GM19193 (cell line): ENCODE data around the gene CBARP.

ENCODE experiments used
- POLR2A ChIP-seq: IDR thresholded peaks from 4 replicates; pipeline ENCODE4 v1.6.1; 2011; ENCODE audit not compliant: insufficient read depth, insufficient read length; ENCODE audit errors: extremely low read depth

The CBARP gene

DNA sequence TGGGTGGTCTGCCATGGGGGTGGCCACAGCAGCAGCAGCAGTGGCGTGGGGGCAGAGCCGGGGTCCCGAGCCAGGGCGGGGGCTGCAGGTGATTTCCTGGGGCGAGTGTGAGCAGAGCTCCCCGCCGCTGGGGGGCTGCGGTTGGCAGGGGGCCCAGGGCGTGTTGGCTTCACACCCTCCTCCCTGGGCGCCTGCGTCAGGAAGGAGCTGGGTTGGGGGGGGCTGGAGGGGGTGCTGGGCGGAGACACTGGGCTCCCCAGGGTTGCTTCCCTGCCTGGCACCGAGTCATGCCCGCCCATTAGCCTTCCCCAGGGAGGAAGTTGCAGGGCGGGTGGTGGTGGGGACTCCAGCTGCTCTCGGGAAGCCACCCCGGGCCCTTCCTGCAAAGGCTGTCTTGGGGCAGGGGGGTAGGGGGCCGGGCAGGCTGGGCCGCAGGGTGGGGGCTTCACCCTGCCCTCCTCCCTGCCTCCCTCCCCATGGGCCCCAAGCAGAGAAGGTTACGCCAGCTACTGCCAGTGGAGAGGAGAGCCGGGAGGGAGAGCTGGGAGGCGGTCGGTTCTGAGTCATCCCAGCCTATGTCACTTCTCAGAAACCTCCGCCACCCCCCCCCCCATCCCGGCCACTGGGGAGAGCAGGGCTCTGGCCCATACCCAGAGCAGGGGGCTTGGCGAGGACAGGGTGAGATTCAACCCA lies 15.2 kb upstream of the CBARP start:
- no peak for TF ChIP-seq POLR2A

DNA sequence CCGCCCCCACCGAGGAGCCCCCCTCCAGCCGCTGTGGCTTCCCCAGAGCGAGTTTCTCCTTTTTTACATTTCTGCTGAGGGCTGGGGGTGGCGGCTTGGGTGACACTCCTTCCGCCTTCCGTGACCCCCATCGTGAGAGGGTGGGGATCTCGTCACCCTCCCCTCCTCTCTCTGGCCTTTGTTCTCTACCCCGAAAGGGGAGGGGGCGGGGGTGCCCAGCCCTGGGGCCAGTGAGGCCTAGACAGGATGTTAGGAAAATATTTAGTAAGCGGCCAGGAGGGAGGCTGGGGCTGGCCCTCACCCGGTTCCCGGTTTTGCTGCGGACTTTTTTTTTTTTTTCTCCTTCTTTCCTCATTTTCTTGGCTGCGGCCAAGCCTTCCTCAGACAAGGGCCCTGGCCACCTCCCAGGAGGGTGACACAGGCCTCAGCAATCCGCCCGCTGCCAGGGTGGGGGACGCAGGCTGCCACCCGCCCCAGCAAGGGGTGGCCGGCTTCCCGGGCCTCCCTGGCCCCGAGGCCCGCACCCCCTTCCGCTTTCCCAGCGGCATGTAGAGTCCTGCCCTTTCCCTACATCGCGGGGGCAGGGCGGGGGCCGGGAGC lies 14.5 kb upstream of the CBARP start:
- TF ChIP-seq POLR2A, result no peak

DNA sequence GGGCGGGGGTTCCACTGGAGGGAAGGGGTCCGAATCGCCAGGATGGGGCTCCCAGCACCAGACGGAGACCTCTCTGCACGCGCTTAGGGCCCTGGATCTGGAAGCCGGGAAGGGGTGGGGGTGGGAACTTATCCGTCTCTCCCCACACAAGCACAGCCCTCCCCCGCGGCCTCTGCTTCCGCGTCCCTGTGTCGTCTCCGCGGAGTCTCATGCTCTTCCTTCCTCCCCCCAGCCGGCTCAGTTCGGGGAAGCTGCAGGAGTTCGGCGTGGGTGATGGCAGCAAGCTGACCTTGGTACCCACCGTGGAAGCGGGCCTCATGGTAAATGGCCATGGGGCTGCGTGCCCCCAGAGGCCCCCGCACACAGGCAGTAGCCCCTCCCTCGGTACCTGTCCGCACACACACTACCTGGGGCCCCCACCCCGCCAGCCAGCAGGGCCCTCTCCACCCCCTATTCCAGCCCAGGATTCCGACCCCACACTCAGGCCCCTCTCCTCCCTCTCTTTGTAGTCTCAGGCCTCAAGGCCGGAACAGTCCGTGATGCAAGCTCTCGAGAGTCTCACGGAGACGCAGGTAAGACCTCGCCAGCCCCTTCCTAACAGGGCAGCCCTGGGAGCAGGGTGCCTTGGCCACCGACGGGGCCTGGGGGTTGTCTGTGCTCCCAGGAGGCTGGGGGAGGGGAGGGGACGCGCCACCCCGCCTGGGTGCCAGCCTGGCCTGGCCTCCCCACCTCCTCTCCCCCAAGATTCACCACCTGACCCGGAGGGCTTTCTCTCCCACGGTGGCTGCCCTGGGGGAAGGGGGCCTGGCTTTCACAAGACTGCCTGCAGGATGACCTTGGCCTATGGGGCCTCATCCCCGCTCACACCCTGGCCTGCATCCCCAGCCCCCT lies 13.8 kb upstream of the CBARP start:
- TF ChIP-seq POLR2A, result peak; percentile 34

DNA sequence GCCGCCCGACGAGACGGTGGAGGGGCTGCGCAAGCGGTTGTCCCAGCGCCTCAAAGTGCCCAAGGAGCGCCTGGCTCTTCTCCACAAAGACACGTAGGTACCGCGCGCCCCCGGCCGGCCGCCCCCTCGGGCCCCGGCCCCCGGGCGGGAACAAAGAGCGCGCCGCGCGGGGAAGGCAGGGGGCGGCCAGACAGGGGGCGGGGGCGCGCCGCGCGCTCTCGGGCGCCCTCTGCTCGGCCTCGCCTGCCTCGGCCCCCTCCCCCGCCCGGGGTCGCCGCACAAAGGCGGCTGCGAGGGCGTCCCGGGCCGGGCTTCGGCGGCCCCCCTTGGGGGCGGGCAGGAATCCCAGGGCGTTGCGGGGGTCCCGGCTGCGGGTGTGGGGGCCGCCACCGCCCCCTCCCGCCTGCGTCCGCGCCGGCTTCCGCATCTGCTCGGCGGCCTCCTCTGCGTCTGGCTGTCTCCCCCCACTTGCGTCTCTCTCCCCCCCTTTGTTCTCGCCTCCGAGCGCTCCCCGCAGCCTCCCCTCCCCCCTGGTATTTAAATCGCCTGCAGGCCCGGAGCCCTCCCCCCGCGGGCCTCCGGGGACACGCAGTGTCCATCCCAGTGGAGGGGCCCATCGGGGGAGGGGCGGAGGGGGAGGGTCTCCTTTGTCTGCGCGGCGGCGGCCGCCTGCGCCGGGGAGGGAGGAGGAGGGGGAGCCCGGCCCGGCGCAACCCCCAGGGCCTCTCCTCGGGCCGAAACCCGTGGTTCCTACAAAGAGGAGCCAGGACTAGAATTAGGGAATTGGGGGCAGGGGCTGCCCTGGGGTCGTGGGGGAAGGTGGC lies 12.8 kb upstream of the CBARP start:
- peak; percentile 18 for TF ChIP-seq POLR2A

DNA sequence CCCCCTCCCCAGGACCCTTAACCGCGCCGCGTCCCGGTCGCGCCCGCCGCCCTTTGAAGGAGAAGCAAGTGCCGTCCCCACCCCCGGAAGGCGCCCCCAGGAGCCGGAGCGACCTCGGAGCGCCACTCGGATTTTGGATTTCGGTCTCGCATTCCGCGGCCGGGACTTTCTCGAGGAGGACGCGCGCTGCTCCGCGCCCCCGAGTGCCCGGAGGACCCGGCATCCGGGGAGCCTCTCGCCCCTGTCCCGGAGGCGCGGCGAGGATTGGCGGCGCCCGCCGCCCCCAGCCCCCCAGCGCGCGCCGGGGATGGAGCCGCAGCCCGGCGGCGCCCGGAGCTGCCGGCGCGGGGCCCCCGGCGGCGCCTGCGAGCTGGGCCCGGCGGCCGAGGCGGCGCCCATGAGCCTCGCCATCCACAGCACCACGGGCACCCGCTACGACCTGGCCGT lies 12.2 kb upstream of the CBARP start:
- no peak for TF ChIP-seq POLR2A

DNA sequence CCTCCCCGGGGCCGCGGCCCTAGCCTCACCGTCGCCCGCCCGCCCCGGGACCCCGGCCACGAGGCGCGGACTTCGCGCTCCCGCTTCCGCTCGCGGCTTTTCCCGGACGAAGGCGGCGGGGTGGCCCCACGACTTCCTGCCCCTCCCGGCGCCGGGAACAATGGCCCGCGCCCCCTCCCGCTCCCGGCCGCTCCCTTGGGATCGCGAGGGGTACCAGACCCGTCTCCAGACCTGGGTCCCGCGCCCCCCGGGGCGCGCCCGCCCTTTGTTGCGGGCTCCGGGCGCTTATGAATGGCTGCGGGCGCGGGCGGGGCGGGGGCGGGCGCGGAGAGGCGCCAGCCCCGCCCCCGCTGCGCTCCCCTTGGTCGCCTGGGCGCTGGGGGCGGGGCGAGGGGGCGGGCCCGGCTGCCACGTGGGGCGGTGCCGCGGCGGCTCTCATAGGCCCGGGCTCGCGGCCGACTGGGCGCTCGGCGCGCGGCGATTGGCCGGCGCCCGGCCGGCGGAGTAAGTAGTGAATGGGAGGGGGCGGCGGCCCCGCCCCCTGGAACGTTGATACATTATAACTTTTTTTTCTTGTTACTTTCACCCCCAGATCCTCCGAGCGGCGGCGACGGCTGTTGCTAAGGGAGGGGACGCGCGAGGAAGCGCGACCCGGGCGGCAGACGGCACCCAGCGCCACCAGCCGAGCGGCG lies 11.6 kb upstream of the CBARP start:
- TF ChIP-seq POLR2A, result peak; percentile 87

DNA sequence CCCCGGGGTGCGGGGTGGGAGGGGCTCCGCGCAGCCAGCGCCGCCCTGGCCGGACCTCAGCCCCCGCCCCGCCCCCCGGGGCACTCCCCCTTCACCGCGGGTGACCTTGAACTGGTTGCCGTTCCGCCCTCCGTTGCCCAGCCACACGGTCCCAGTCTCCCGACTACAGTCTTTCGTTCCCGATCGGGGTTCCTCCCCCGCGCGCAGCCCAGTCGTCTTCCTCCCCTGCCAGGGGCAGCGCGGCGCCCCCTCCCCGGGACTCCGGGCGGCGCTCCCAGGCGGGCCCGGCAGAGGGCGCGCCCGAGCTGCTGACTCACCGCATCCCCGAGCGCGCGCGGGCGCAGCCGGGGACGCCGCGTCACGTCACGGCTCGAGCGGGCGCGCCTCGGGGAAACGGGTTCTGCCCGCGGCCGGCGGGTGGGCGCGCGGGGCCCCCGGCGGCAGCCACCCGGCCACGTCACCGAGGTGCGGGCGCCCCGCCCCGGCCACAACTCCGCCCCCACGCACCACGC lies 11.0 kb upstream of the CBARP start:
- TF ChIP-seq POLR2A, result no peak

DNA sequence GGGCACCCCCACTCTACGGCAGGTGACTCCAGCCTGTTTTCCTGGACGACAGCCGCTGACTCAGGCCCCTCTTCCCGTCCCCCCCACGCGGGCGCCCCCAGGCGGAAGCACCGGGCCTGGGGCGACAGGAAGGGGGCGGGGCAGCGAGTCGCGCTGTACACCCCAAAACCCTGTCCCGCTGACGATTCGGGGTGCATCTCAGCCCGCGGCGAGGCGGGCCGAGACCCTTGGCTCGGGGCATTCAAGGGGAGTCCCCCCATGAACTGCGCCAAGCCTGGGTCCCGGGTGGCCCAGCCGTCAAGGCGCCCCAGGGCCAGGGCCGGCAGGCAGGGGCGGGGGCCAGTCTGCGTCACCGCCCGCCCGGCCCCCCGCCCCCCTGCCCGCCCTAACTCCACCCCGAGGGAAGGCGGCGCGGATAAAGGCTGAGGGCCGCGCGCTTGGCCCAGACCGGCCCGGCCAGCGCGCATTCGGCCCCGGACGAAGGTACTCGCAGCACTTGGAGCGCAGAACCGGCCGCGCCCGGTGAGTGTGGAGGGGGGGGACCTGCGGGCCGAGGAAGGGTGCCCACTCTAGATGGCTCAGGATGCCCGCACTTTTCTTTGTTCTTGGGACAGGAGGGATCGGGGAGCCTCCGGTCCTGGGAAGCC lies 10.5 kb upstream of the CBARP start, which contains the start of gene MIDN:
Gene MIDN (plus strand): TSS at position 445 of the 647 bp plus-strand sequence. CDS start 1,714 bp downstream, outside the sequence.
- TF ChIP-seq POLR2A, result peak; percentile 94

DNA sequence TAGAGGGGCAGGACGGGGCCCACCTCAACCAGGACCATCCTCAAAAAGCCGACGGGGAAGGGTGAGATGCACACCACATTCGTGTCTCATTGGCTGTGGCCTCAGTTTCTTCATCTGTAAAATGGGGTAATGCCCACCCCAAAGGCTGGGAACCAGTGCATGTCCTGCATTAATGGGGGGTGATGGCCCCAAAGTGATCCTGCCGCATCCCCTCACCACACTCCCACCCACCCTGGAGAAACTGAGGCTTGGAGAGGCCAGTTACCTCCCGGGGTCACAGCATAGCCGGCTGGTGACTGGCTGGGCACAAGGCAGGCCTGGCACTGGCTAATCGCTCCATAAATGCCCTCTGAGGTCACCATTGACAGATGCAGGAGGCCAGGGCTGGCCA lies 9.9 kb upstream of the CBARP start:
- TF ChIP-seq POLR2A, result no peak

DNA sequence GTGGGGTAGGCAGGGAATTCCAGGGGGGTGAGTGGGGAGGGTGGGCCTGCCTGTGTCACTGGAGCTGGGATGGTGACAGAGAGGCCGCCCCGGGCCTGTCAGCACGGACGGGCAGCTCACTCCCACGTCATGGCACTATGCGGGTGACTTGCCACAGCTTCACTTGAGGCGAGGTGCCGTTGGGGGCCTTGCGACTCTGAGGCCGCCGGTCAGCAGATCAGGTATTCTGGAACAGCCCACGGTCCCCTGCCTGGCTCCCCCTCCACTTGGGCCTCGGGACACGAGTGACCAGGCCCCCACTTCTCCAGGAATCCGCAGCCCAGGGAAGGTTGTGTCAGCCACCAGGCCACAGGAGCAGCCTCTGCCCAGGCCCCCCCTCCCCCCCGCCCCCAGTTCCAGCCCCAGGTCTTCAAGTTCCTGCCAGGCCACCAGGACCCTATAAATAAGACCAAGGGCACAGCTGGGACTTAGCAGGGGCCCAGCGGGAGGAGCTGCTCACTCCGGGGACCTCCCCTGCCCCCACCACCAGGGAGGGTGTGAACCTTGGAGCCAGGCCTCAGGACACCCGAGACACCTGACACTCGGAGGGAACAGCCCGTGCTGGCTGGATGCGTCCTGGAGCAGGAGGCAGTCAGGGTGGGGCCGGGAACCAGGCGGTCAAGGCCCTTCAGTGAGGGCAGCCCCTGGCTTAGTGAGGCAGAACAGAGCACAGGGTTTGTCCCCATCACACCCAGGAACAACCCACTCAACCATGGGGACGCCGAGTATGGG lies 7.9 kb upstream of the CBARP start:
- TF ChIP-seq POLR2A, result no peak

DNA sequence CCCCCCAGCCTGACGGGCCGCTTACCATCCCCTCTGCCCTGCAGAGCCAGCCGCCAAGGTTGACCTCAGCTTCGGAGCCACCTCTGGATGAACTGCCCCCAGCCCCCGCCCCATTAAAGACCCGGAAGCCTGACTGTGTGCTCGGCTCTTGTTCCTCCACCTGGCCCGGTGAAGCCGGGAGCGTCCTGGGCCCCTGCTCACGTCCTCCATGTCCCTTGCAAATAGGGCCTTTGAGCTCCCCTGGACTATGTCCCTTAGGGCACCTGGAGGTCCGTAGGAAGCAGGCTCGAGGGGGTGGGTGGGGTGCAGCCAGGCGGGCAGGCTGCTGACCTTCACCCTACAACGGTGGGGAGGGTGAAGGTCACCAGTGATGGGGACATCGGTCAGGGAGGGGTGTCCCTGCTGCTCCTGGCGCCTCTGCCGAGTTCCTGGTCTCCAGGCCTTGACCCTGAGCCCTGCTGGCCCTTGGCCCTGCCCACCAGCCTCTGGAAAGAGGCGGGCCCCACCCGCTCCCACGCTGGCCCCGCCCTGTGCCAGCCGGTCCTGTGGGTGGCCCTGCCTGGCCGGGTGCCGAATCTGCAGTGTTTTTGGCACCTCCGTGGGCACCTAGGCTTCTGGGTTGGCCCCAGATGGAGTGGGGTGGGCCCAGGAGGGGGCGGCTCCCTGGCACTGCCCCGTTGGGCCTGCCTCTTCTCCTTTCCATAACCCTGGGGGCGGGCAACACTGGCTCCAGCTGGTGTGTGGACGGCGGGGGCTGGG lies 7.1 kb upstream of the CBARP start:
- no peak for TF ChIP-seq POLR2A
